WTC11 (cell line): ENCODE data around the gene UTP14C. TPM values are rescaled to one million over a fixed set of nuclear protein-coding genes. Genes with fewer than 3 reads are reported as not detected.

Source experiments
- ATAC-seq: fragments of 200-7000 bp; cut with Tn5 transposase; 2 replicates; pipeline ENCODE4 v1.10.0; 2021; ENCODE audit warnings: mild to moderate bottlenecking, moderate library complexity
- CTCF ChIA-PET: fragments of 300-600 bp; sonication (Branson Sonifier 250); formaldehyde crosslinking; loops from one replicate; lab custom pipeline; 2021; ENCODE audit warnings: antibody characterized with exemption; lab: Charles Lee
- POLR2A ChIA-PET: fragments of 350-600 bp; sonication (Branson Sonifier 250); formaldehyde crosslinking; loops from one replicate; lab custom pipeline; 2021; ENCODE audit warnings: antibody characterized with exemption; lab: Charles Lee
- DNase-seq: peaks from one replicate; pipeline ENCODE4 v3.0.0; 2021; ENCODE audit warnings: low spot score
- H3K27ac Mint-ChIP-seq: 2 replicates; pipeline ENCODE4 v1.8.0; 2021; ENCODE audit warnings: mixed read lengths
- H3K27me3 Mint-ChIP-seq: 2 replicates; pipeline ENCODE4 v1.8.0; 2021; ENCODE audit warnings: low read depth, mild to moderate bottlenecking, moderate library complexity, mixed read lengths
- H3K36me3 Mint-ChIP-seq: 2 replicates; pipeline ENCODE4 v1.8.0; 2021; ENCODE audit warnings: mixed read lengths
- H3K4me1 Mint-ChIP-seq: 2 replicates; pipeline ENCODE4 v1.8.0; 2022; ENCODE audit warnings: mixed read lengths
- H3K4me3 Mint-ChIP-seq: 2 replicates; pipeline ENCODE4 v1.8.0; 2021; ENCODE audit warnings: mild to moderate bottlenecking, moderate library complexity, mixed read lengths
- H3K9me3 Mint-ChIP-seq: 2 replicates; pipeline ENCODE4 v1.8.0; 2021; ENCODE audit warnings: mixed read lengths
- ATF1 ChIP-seq: sonication (generic); formaldehyde crosslinking; IDR thresholded peaks from 2 replicates; pipeline ENCODE4 v1.8.1; 2023; ENCODE audit warnings: mild to moderate bottlenecking, moderate library complexity, missing genetic modification reagents
- CREM ChIP-seq: sonication (generic); formaldehyde crosslinking; IDR thresholded peaks from 2 replicates; pipeline ENCODE4 v1.8.1; 2022; ENCODE audit warnings: mild to moderate bottlenecking, missing genetic modification reagents, moderate library complexity
- FOXP1 ChIP-seq: sonication (generic); formaldehyde crosslinking; IDR thresholded peaks from 2 replicates; pipeline ENCODE4 v1.8.0; 2022; ENCODE audit warnings: missing genetic modification reagents, mild to moderate bottlenecking, moderate library complexity, borderline replicate concordance
- FOXP4 ChIP-seq: sonication (generic); formaldehyde crosslinking; IDR thresholded peaks from 2 replicates; pipeline ENCODE4 v1.8.0; 2022; ENCODE audit warnings: mild to moderate bottlenecking, missing genetic modification reagents
- GABPB1 ChIP-seq: sonication (generic); formaldehyde crosslinking; IDR thresholded peaks from 2 replicates; pipeline ENCODE4 v1.8.1; 2023; ENCODE audit warnings: mild to moderate bottlenecking, missing genetic modification reagents
- GTF2I ChIP-seq: fragments of 250-450 bp; sonication (Bioruptor Pico); conservative IDR thresholded peaks from 2 replicates; pipeline ENCODE4 v1.4.0; 2021; ENCODE audit warnings: mild to moderate bottlenecking
- JAZF1 ChIP-seq: fragments of 250-450 bp; sonication (Bioruptor Pico); IDR thresholded peaks from 2 replicates; pipeline ENCODE4 v1.9.0; 2021; ENCODE audit warnings: moderate library complexity, mild to moderate bottlenecking, inconsistent platforms
- NFYB ChIP-seq: sonication (generic); formaldehyde crosslinking; conservative IDR thresholded peaks from 2 replicates; pipeline ENCODE4 v1.8.0; 2022; ENCODE audit warnings: low read depth, missing genetic modification reagents
- NR2C2 ChIP-seq: sonication (generic); formaldehyde crosslinking; IDR thresholded peaks from 2 replicates; pipeline ENCODE4 v1.8.0; 2022; ENCODE audit warnings: mild to moderate bottlenecking, missing genetic modification reagents
- SOX15 ChIP-seq: fragments of 250-450 bp; sonication (Bioruptor Pico); IDR thresholded peaks from 2 replicates; pipeline ENCODE4 v1.9.0; 2021; ENCODE audit warnings: mild to moderate bottlenecking
- TCF7 ChIP-seq: sonication (generic); formaldehyde crosslinking; IDR thresholded peaks from 2 replicates; pipeline ENCODE4 v1.8.0; 2022; ENCODE audit warnings: mild to moderate bottlenecking, low read depth, missing genetic modification reagents, moderate library complexity
- ZMAT4 ChIP-seq: fragments of 250-450 bp; sonication (Bioruptor Pico); IDR thresholded peaks from 2 replicates; pipeline ENCODE4 v1.9.0; 2021; ENCODE audit warnings: mild to moderate bottlenecking
- ZNF263 ChIP-seq: sonication (generic); formaldehyde crosslinking; IDR thresholded peaks from 2 replicates; pipeline ENCODE4 v1.8.1; 2022; ENCODE audit warnings: low read depth, mild to moderate bottlenecking, moderate library complexity, missing genetic modification reagents
- ZNF396 ChIP-seq: fragments of 250-450 bp; sonication (Bioruptor Pico); IDR thresholded peaks from 2 replicates; pipeline ENCODE4 v1.8.0; 2021; ENCODE audit warnings: mild to moderate bottlenecking, moderate library complexity, borderline replicate concordance
- ZNF423 ChIP-seq: fragments of 250-450 bp; sonication (Bioruptor Pico); IDR thresholded peaks from 2 replicates; pipeline ENCODE4 v2.1.2; 2022; ENCODE audit warnings: mild to moderate bottlenecking, moderate library complexity
- total RNA-seq: library from RNA; stranded (reverse); gene quantifications from 3 replicates; pipeline ENCODE4 v1.2.3, GENCODE V29; 2021
- TF ChIP-seq, protein P1 (sequence below): sonication (generic); formaldehyde crosslinking; IDR thresholded peaks from 2 replicates; pipeline ENCODE4 v1.8.0; 2023; ENCODE audit warnings: mild to moderate bottlenecking, missing genetic modification reagents
- TF ChIP-seq, protein P2 (sequence below): fragments of 250-450 bp; sonication (Bioruptor Pico); IDR thresholded peaks from 2 replicates; pipeline ENCODE4 v1.9.0; 2021; ENCODE audit warnings: moderate library complexity, mild to moderate bottlenecking, inconsistent platforms, borderline replicate concordance
- TF ChIP-seq, protein P3 (sequence below): sonication (generic); formaldehyde crosslinking; IDR thresholded peaks from 2 replicates; pipeline ENCODE4 v1.8.0; 2022; ENCODE audit warnings: mild to moderate bottlenecking, missing genetic modification reagents

UTP14C gene
- total RNA-seq, 1 experiment from 2014 or later = 18.5 TPM

DNA sequence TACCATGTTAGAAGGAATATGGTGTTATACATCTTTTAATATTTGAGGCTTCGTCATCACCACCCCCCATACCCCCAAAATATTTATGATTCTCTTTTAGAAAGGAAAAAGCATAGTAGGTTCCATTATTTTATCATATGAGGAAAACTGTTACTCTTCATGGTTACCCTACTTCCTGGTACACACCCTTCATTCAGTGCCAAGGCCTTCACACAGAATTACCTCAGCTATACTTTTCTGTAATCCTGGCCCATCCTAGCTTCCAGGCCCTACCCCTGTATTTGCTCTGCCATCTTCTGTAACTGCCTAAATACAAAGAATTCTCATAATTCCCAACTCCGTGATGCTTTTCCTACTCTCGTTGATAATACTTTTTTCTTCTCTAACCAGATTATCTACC lies 4.3 kb upstream of the UTP14C start (continued):
- no peak for TF ChIP-seq ZMAT4
- TF ChIP-seq, protein P1, sequence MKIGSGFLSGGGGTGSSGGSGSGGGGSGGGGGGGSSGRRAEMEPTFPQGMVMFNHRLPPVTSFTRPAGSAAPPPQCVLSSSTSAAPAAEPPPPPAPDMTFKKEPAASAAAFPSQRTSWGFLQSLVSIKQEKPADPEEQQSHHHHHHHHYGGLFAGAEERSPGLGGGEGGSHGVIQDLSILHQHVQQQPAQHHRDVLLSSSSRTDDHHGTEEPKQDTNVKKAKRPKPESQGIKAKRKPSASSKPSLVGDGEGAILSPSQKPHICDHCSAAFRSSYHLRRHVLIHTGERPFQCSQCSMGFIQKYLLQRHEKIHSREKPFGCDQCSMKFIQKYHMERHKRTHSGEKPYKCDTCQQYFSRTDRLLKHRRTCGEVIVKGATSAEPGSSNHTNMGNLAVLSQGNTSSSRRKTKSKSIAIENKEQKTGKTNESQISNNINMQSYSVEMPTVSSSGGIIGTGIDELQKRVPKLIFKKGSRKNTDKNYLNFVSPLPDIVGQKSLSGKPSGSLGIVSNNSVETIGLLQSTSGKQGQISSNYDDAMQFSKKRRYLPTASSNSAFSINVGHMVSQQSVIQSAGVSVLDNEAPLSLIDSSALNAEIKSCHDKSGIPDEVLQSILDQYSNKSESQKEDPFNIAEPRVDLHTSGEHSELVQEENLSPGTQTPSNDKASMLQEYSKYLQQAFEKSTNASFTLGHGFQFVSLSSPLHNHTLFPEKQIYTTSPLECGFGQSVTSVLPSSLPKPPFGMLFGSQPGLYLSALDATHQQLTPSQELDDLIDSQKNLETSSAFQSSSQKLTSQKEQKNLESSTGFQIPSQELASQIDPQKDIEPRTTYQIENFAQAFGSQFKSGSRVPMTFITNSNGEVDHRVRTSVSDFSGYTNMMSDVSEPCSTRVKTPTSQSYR (CRISPR knock-in tag) = no peak

GRCh38 chr13:52022356-52022755 lies 2.1 kb upstream of the UTP14C start:
- CTCF ChIA-PET = no interaction called here
- no peak overlapping the region for H3K27ac Mint-ChIP-seq
- no peaks in the 10 kb centered on the region for H3K27me3 Mint-ChIP-seq
- ATAC-seq (no peak), DNase-seq (no peak)
- POLR2A ChIA-PET = no interaction called here
- H3K4me3 Mint-ChIP-seq = no peak overlapping the region
- peaks cover 75% of the 10 kb centered on the region for H3K36me3 Mint-ChIP-seq
- H3K9me3 Mint-ChIP-seq = peaks cover 16% of the 10 kb centered on the region
- TF ChIP-seq NFYB (CRISPR knock-in tag) (no peak), ZNF396 (no peak), GTF2I (CRISPR knock-in tag) (no peak), FOXP4 (CRISPR knock-in tag) (no peak), ATF1 (no peak), TCF7 (CRISPR knock-in tag) (no peak), JAZF1 (CRISPR knock-in tag) (no peak), ZNF263 (CRISPR knock-in tag) (no peak), NR2C2 (CRISPR knock-in tag) (no peak), FOXP1 (CRISPR knock-in tag) (no peak), CREM (CRISPR knock-in tag) (no peak), SOX15 (CRISPR knock-in tag) (no peak)
- TF ChIP-seq, all 79 proteins: peak for 0
- peaks cover 9% of the 10 kb centered on the region for H3K4me1 Mint-ChIP-seq

DNA sequence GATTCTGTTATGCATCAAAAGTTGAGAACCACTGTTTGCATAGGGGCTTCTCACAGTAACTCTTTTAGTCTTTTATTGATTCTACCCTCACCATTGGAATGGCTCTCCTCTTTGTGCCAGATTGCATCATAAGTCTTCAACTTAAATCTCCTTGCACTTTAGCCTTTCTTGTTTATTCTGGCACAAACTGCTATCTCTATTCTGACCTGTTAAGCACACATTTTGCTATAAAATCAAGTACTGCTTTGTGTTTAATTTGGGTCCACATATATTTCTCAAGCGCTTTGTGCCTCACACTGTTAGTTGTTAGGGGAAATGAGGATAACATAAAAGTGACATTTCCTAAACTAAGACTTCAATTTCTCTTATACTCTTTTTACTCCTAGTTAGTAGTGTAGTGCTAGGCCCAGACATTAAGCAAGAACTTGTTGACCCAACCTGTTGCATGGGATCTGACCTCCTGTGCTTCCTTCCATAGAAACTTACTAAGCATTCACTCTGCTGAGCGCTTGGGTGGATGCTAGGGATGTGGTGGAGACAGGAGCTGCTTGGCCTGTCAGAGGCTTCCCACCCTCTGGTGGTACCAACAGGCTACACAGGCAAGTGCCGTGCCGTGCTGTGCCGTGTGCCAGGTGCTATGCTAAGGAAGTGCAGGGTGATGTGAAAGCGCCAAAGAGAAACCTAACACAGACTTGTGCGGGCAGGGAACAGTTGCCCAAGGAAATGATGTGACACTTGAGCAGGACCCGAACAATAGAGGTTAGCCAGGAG lies 1.2 kb downstream of the UTP14C start:
- POLR2A ChIA-PET = interaction anchor here (0.5 kb wide), 1 partner anchor 1215 kb away, joined by 3 read pairs; no protein-coding TSS in a partner anchor

More for the DNA sequence above, 1.2 kb downstream of the UTP14C start:
- Mint-ChIP-seq H3K4me3 (no peak overlapping the region), H3K4me1 (peaks cover 9% of the 10 kb centered on the region), H3K9me3 (peaks cover 42% of the 10 kb centered on the region), H3K36me3 (peaks cover 81% of the 10 kb centered on the region), H3K27ac (peak overlapping the region; percentile 27; the same call in 1 of the 2 replicates), H3K27me3 (no peaks in the 10 kb centered on the region; the same call in 1 of the 2 replicates)
- DNase-seq = no peak
- ATAC-seq = peak; percentile 87
- no peak for TF ChIP-seq ZNF423 (CRISPR knock-in tag)
- no peak for TF ChIP-seq TCF7 (CRISPR knock-in tag)
- TF ChIP-seq, protein P2, sequence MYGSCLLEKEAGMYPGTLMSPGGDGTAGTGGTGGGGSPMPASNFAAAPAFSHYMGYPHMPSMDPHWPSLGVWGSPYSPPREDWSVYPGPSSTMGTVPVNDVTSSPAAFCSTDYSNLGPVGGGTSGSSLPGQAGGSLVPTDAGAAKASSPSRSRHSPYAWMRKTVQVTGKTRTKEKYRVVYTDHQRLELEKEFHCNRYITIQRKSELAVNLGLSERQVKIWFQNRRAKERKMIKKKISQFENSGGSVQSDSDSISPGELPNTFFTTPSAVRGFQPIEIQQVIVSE (CRISPR knock-in tag) = no peak
- TF ChIP-seq, protein P3, sequence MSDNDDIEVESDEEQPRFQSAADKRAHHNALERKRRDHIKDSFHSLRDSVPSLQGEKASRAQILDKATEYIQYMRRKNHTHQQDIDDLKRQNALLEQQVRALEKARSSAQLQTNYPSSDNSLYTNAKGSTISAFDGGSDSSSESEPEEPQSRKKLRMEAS (CRISPR knock-in tag) = 0 out of 2 replicates have a peak, but pooled peaks have one; percentile 19
- peak; percentile 98 for TF ChIP-seq GABPB1 (CRISPR knock-in tag)
- CTCF ChIA-PET = interaction anchor here (0.5 to 2.6 kb wide), 6 partner anchors 8 to 102 kb away, joined by 3 to 19 read pairs (median 6); partner anchors contain the start of genes ALG11 and NEK5
